ENCODE data around the gene ADM2.

GRCh38 chr22:50508897-50509296 lies 27.6 kb downstream of the ADM2 start:
- no peak for TF ChIP-seq CTCF (conservative IDR thresholded peaks at IDR 0.05 in 1 of 2, IDR thresholded peaks at IDR 0.05 in 1 of 2; ENCODE audit: low read depth in 1 of 2, low read length in 2 of 2)
- TF ChIP-seq EZH2 (IDR thresholded peaks at IDR 0.05; ENCODE audit: low read length, missing control alignments), result no peak

Measured in fibroblast of lung (primary cell).